ENCODE data around the gene CD72. TPM values are rescaled to one million over a fixed set of nuclear protein-coding genes. Genes with fewer than 3 reads are reported as not detected.
"Not testable (repeated sequence)": the region's sequence is repeated elsewhere in the genome, so short reads cannot be mapped to it uniquely, and the experiment has no call there.

The CD72 gene
- total RNA-seq, 1 donor from 2014 or later = 1.8 TPM

DNA sequence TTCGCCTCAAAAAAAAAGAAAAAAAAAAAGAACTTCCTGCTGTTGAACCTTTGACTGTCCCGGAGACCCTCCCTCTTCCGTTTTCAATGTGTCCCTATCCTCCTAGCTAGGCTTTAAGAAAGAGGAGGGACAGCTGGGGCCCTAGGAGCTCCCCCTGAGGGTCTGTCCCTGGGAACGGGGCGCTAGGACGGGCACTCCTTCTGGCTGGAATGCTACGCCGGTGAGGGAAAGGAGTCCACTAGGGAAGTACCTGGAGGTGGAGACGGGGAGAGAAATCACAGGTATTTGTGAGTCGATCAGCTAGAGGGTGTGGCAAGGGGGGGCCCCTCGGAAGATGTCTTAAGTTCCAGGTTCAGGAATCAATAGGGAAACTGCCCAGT is 27.9 kb upstream of the CD72 start:
- H3K4me2 ChIP-seq (ENCODE audit: low read length) = peak overlapping the region; percentile 88
- peak overlapping the region; percentile 83 for H2AFZ ChIP-seq (ENCODE audit: low read depth, low read length)
- no peaks in the 10 kb centered on the region for H3K9me3 ChIP-seq (ENCODE audit: insufficient read depth, low read depth, low read length)
- FAIRE-seq (no peak), DNase-seq (ENCODE audit: low read depth) (peak; percentile 8)
- peak overlapping the region; percentile 73 for H3K4me3 ChIP-seq (ENCODE audit: insufficient read depth, low read depth, low read length)
- no peaks in the 10 kb centered on the region for H3K36me3 ChIP-seq (ENCODE audit: insufficient read depth, low read length)
- H3K4me1 ChIP-seq (ENCODE audit: insufficient read depth, low read length) = peaks cover 16% of the 10 kb centered on the region
- H3K27ac ChIP-seq (ENCODE audit: low read depth, low read length) = no peak overlapping the region
- H4K20me1 ChIP-seq (ENCODE audit: insufficient read depth, low read length) = no peaks in the 10 kb centered on the region
- no peaks in the 10 kb centered on the region for H3K79me2 ChIP-seq (ENCODE audit: insufficient read depth, low read length)
- H3K9me3 Mint-ChIP-seq (ENCODE audit: unreplicated experiment) = no peaks in the 10 kb centered on the region
- TF ChIP-seq EZH2 (IDR thresholded peaks at IDR 0.05; ENCODE audit: insufficient read depth, low read length) (no peak), CTCF (IDR thresholded peaks at IDR 0.05; ENCODE audit: insufficient read depth, low read depth, low read length) (no peak)
- H3K4me3 Mint-ChIP-seq (ENCODE audit: unreplicated experiment) = peak overlapping the region; percentile 88
- no peaks in the 10 kb centered on the region for H3K27me3 ChIP-seq (ENCODE audit: insufficient read depth, low read length)
- H3K27ac Mint-ChIP-seq (ENCODE audit: unreplicated experiment) = peak overlapping the region; percentile 77
- H3K4me1 Mint-ChIP-seq (ENCODE audit: low read depth, unreplicated experiment) = peaks cover 11% of the 10 kb centered on the region
- H3K36me3 Mint-ChIP-seq (ENCODE audit: low read depth, unreplicated experiment) = peaks cover 2% of the 10 kb centered on the region
- peak overlapping the region; percentile 79 for H3K9ac ChIP-seq (ENCODE audit: low read length)
- no peaks in the 10 kb centered on the region for H3K27me3 Mint-ChIP-seq (ENCODE audit: low read depth, unreplicated experiment)

- H3K27ac Mint-ChIP-seq (ENCODE audit: unreplicated experiment) = not testable (repeated sequence)
Observed at GRCh38 chr9:35645736-35646135, 27.5 kb upstream of the CD72 start.

GRCh38 chr9:35643046-35643445 is 24.8 kb upstream of the CD72 start:
- H2AFZ ChIP-seq (ENCODE audit: low read depth, low read length) = no peak overlapping the region
- FAIRE-seq (no peak), DNase-seq (ENCODE audit: low read depth) (no peak)
- H3K4me1 Mint-ChIP-seq (ENCODE audit: low read depth, unreplicated experiment) = peaks cover 4% of the 10 kb centered on the region
- no peak overlapping the region for H3K4me3 ChIP-seq (ENCODE audit: insufficient read depth, low read depth, low read length)
- no peaks in the 10 kb centered on the region for H4K20me1 ChIP-seq (ENCODE audit: insufficient read depth, low read length)
- TF ChIP-seq CTCF (IDR thresholded peaks at IDR 0.05; ENCODE audit: insufficient read depth, low read depth, low read length) = no peak
- no peak for TF ChIP-seq EZH2 (IDR thresholded peaks at IDR 0.05; ENCODE audit: insufficient read depth, low read length)
- no peak overlapping the region for H3K4me2 ChIP-seq (ENCODE audit: low read length)
- no peak overlapping the region for H3K4me3 Mint-ChIP-seq (ENCODE audit: unreplicated experiment)
- H3K27me3 Mint-ChIP-seq (ENCODE audit: low read depth, unreplicated experiment) = no peaks in the 10 kb centered on the region
- H3K36me3 Mint-ChIP-seq (ENCODE audit: low read depth, unreplicated experiment) = peaks cover 8% of the 10 kb centered on the region
- no peak overlapping the region for H3K9ac ChIP-seq (ENCODE audit: low read length)
- H3K4me1 ChIP-seq (ENCODE audit: insufficient read depth, low read length) = peaks cover 6% of the 10 kb centered on the region
- H3K27ac Mint-ChIP-seq (ENCODE audit: unreplicated experiment) = no peak overlapping the region
- H3K36me3 ChIP-seq (ENCODE audit: insufficient read depth, low read length) = no peaks in the 10 kb centered on the region
- no peaks in the 10 kb centered on the region for H3K27me3 ChIP-seq (ENCODE audit: insufficient read depth, low read length)
- H3K79me2 ChIP-seq (ENCODE audit: insufficient read depth, low read length) = no peaks in the 10 kb centered on the region
- no peaks in the 10 kb centered on the region for H3K9me3 ChIP-seq (ENCODE audit: insufficient read depth, low read depth, low read length)
- peaks cover 3% of the 10 kb centered on the region for H3K9me3 Mint-ChIP-seq (ENCODE audit: unreplicated experiment)
- H3K27ac ChIP-seq (ENCODE audit: low read depth, low read length) = no peak overlapping the region

More at GRCh38 chr9:35645736-35646135, 27.5 kb upstream of the CD72 start:
- Mint-ChIP-seq H3K4me1 (ENCODE audit: low read depth, unreplicated experiment) (peaks cover 11% of the 10 kb centered on the region), H3K4me3 (ENCODE audit: unreplicated experiment) (peak overlapping the region; percentile 88)
- Histone ChIP-seq H2AFZ (ENCODE audit: low read depth, low read length) (peak overlapping the region; percentile 83), H3K4me2 (ENCODE audit: low read length) (peak overlapping the region; percentile 88), H3K4me1 (ENCODE audit: insufficient read depth, low read length) (peaks cover 16% of the 10 kb centered on the region)
- H3K27me3 ChIP-seq (ENCODE audit: insufficient read depth, low read length); H3K79me2 ChIP-seq (ENCODE audit: insufficient read depth, low read length); H3K36me3 Mint-ChIP-seq (ENCODE audit: low read depth, unreplicated experiment); FAIRE-seq; H3K27ac ChIP-seq (ENCODE audit: low read depth, low read length); H3K9ac ChIP-seq (ENCODE audit: low read length); DNase-seq (ENCODE audit: low read depth); H3K36me3 ChIP-seq (ENCODE audit: insufficient read depth, low read length); H3K9me3 Mint-ChIP-seq (ENCODE audit: unreplicated experiment); H3K9me3 ChIP-seq (ENCODE audit: insufficient read depth, low read depth, low read length); H3K27me3 Mint-ChIP-seq (ENCODE audit: low read depth, unreplicated experiment); H3K4me3 ChIP-seq (ENCODE audit: insufficient read depth, low read depth, low read length); H4K20me1 ChIP-seq (ENCODE audit: insufficient read depth, low read length): not testable (repeated sequence)

GRCh38 chr9:35641478-35641877 is 23.3 kb upstream of the CD72 start:
- H3K27me3 ChIP-seq (ENCODE audit: insufficient read depth, low read length); H3K27ac Mint-ChIP-seq (ENCODE audit: unreplicated experiment); H3K36me3 ChIP-seq (ENCODE audit: insufficient read depth, low read length); H3K36me3 Mint-ChIP-seq (ENCODE audit: low read depth, unreplicated experiment); H3K4me1 ChIP-seq (ENCODE audit: insufficient read depth, low read length); H3K9me3 Mint-ChIP-seq (ENCODE audit: unreplicated experiment); H3K9ac ChIP-seq (ENCODE audit: low read length); H3K4me3 ChIP-seq (ENCODE audit: insufficient read depth, low read depth, low read length); H3K27ac ChIP-seq (ENCODE audit: low read depth, low read length); H3K4me3 Mint-ChIP-seq (ENCODE audit: unreplicated experiment); H3K79me2 ChIP-seq (ENCODE audit: insufficient read depth, low read length); H3K9me3 ChIP-seq (ENCODE audit: insufficient read depth, low read depth, low read length); H3K4me2 ChIP-seq (ENCODE audit: low read length); DNase-seq (ENCODE audit: low read depth); H4K20me1 ChIP-seq (ENCODE audit: insufficient read depth, low read length); FAIRE-seq; H3K4me1 Mint-ChIP-seq (ENCODE audit: low read depth, unreplicated experiment); H3K27me3 Mint-ChIP-seq (ENCODE audit: low read depth, unreplicated experiment); H2AFZ ChIP-seq (ENCODE audit: low read depth, low read length): not testable (repeated sequence)

DNA sequence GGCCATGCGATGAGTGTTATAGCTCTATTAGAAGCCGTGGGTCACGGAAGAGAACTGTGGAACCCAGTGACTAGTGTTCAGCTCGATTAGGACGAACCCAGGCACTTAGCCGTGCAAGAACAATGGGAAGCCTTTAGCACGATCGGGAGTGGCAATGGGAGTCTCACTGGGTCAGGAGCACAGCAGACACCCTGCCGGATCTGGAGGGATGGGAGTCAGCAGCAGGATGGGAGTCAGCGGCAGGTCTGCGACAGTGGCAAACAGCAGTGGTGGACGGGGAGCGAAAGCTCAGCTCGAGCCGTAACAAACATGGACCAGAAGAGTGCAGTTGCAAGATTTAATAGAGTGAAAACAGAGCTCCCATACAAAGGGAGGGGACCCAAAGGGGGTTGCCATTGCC is 22.2 kb upstream of the CD72 start:
- not testable (repeated sequence) for H3K9me3 Mint-ChIP-seq (ENCODE audit: unreplicated experiment); H3K79me2 ChIP-seq (ENCODE audit: insufficient read depth, low read length); H3K36me3 Mint-ChIP-seq (ENCODE audit: low read depth, unreplicated experiment); H3K27ac Mint-ChIP-seq (ENCODE audit: unreplicated experiment); DNase-seq (ENCODE audit: low read depth); H3K27me3 Mint-ChIP-seq (ENCODE audit: low read depth, unreplicated experiment); H3K4me1 Mint-ChIP-seq (ENCODE audit: low read depth, unreplicated experiment); H3K27me3 ChIP-seq (ENCODE audit: insufficient read depth, low read length); H4K20me1 ChIP-seq (ENCODE audit: insufficient read depth, low read length); H3K27ac ChIP-seq (ENCODE audit: low read depth, low read length); FAIRE-seq; H3K36me3 ChIP-seq (ENCODE audit: insufficient read depth, low read length); H3K4me3 ChIP-seq (ENCODE audit: insufficient read depth, low read depth, low read length); H3K4me1 ChIP-seq (ENCODE audit: insufficient read depth, low read length); H3K4me3 Mint-ChIP-seq (ENCODE audit: unreplicated experiment); H2AFZ ChIP-seq (ENCODE audit: low read depth, low read length); H3K4me2 ChIP-seq (ENCODE audit: low read length); H3K9ac ChIP-seq (ENCODE audit: low read length); H3K9me3 ChIP-seq (ENCODE audit: insufficient read depth, low read depth, low read length)

All from astrocyte (in vitro differentiated cells and primary cell).